ENCODE data around the gene TUBB4A.

DNA sequence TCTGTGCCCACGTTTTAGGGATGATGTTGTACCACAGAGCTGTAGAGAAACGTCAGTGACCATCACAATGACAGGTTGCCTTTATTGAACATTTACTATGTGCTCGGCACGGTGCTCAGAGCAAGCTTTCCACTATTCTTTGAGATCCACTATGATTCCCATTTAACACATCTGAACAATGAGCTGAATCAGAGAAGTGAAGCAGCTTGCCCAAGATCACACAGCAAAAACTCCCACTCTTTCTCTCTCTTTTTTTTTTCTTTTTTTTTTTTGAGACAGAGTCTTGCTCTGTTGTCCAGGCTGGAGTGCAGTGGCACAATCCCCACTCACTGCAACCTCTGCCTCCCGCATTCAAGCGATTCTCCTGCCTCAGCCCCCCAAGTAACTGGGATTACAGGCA, 20.6 kb upstream of the TUBB4A start:
- TF ChIP-seq SUZ12 (IDR thresholded peaks at IDR 0.05; ENCODE audit: extremely low read depth, insufficient read depth, insufficient read length) (no peak), ZNF274 (IDR thresholded peaks at IDR 0.05; ENCODE audit: low read depth, low read length) (no peak)
